HCT116 (cell line): ENCODE measurements around the gene TMEM51. TPM values are rescaled to one million over a fixed set of nuclear protein-coding genes. Genes with fewer than 3 reads are reported as not detected.

Experiments used
- ATAC-seq: fragments of 200-7000 bp; cut with Tn5 transposase; 2 replicates; pipeline ENCODE4 v1.9.1; 2020; ENCODE audit warnings: mild to moderate bottlenecking, moderate library complexity
- Bru-seq: library from RNA; stranded (reverse); fragments of 400-500 nt; gene quantifications from one replicate; lab custom pipeline; 2021; lab: Mats Ljungman, UMichigan
- BruChase-seq, 2 experiments: library from RNA; stranded (reverse); fragments of 400-500 nt; gene quantifications; one replicate each; lab custom pipeline; 2021; lab: Mats Ljungman, UMichigan
- BruUV-seq: library from RNA; stranded (reverse); fragments of 400-500 nt; replicated peaks from 2 replicates; lab custom pipeline; 2021; lab: Mats Ljungman, UMichigan
- CTCF ChIA-PET: fragments of 300-600 bp; sonication (Branson Sonifier 250); formaldehyde crosslinking; loops from one replicate; lab custom pipeline; 2021; ENCODE audit warnings: antibody characterized with exemption; lab: Charles Lee
- POLR2A ChIA-PET: fragments of 300-600, 350-600 bp; sonication (Branson Sonifier 250); formaldehyde crosslinking; loops from one replicate; lab custom pipeline; 2021; ENCODE audit warnings: antibody characterized with exemption; lab: Charles Lee
- RAD21 ChIA-PET, 2 experiments: fragments of 300-600 bp; sonication (Branson Sonifier 250); formaldehyde crosslinking; loops; one replicate each; lab custom pipeline; 2023; ENCODE audit warnings: low total read pairs in 2 of 2; ENCODE audit not compliant: uncharacterized antibody in 2 of 2, unreplicated experiment in 2 of 2, low non-redundant PET in 1 of 2; lab: Charles Lee
- DNase-seq: peaks from one replicate; pipeline ENCODE4 v3.0.0-alpha.2; 2010; ENCODE audit warnings: low read depth, low spot score
- H2AFZ ChIP-seq: fragments of 200-600 bp; shearing (Covaris generic), sonication (generic); 2 replicates; pipeline ENCODE4 v1.6.1; 2017; ENCODE audit warnings: low read depth, mixed run types, mixed read lengths, antibody characterized with exemption, low read length; ENCODE audit not compliant: poor library complexity, severe bottlenecking
- H3K27ac ChIP-seq: 2 replicates; pipeline ENCODE4 v1.5.1; 2012; ENCODE audit warnings: low read depth, low read length
- H3K27me3 ChIP-seq: fragments of 200-600 bp; sonication (generic); 2 replicates; pipeline ENCODE4 v1.6.1; 2016; ENCODE audit warnings: mixed run types, low read length, mixed read lengths; ENCODE audit not compliant: insufficient read depth
- H3K36me3 ChIP-seq, 2 experiments: fragments of 200-500 bp in 1 of 2; fragments of 200-600 bp in 1 of 2; sonication (Bioruptor generic) in 1 of 2; sonication (generic) in 1 of 2; 2 replicates each; pipeline versions ENCODE4 v1.5.1 to v1.6.1; 2014 to 2016; ENCODE audit warnings: low read length in 2 of 2, inconsistent platforms in 1 of 2, mixed read lengths in 1 of 2, mixed run types in 1 of 2; ENCODE audit not compliant: insufficient read depth in 2 of 2, control insufficient read depth in 1 of 2
- H3K4me1 ChIP-seq, 2 experiments: fragments of 200-600 bp in 1 of 2; sonication (generic) in 1 of 2; 2 replicates each; pipeline versions ENCODE4 v1.5.1 to v1.6.1; 2012 to 2017; ENCODE audit warnings: low read length in 2 of 2, inconsistent platforms in 1 of 2, mild to moderate bottlenecking in 1 of 2, mixed read lengths in 1 of 2, mixed run types in 1 of 2, moderate library complexity in 1 of 2; ENCODE audit not compliant: insufficient read depth in 2 of 2, control insufficient read depth in 1 of 2
- H3K4me2 ChIP-seq: fragments of 200-600 bp; sonication (generic); 2 replicates; pipeline ENCODE4 v1.6.1; 2017; ENCODE audit warnings: mixed run types, low read length, mixed read lengths
- H3K4me3 ChIP-seq, 2 experiments: fragments of 200-600 bp in 1 of 2; sonication (generic) in 1 of 2; replicated peaks in 1 of 2; 2 replicates each; pipeline ENCODE4 v1.5.1; 2011 to 2016; ENCODE audit warnings: low read length in 2 of 2, control low read depth in 1 of 2, low read depth in 1 of 2, mild to moderate bottlenecking in 1 of 2, mixed read lengths in 1 of 2, mixed run types in 1 of 2
- H3K79me2 ChIP-seq: fragments of 200-600 bp; sonication (generic); 2 replicates; pipeline ENCODE4 v1.6.1; 2017; ENCODE audit warnings: mild to moderate bottlenecking, mixed run types, low read length, moderate library complexity, mixed read lengths; ENCODE audit not compliant: insufficient read depth
- H3K9ac ChIP-seq: fragments of 200-600 bp; sonication (generic); 2 replicates; pipeline ENCODE4 v1.6.1; 2016; ENCODE audit warnings: low read length, mixed read lengths
- H3K9me2 ChIP-seq: fragments of 200-600 bp; sonication (generic), shearing (Covaris generic); 2 replicates; pipeline ENCODE4 v1.6.1; 2017; ENCODE audit warnings: mixed run types, mild to moderate bottlenecking, moderate library complexity; ENCODE audit not compliant: insufficient read depth
- H3K9me3 ChIP-seq, 2 experiments: fragments of 200-500 bp in 1 of 2; fragments of 200-600 bp in 1 of 2; sonication (Bioruptor generic) in 1 of 2; sonication (generic) in 1 of 2; 2 replicates each; pipeline ENCODE4 v1.6.1; 2014 to 2017; ENCODE audit warnings: low read length in 2 of 2, mixed read lengths in 2 of 2, inconsistent platforms in 1 of 2, low read depth in 1 of 2, mild to moderate bottlenecking in 1 of 2, mixed run types in 1 of 2, moderate library complexity in 1 of 2; ENCODE audit not compliant: control insufficient read depth in 1 of 2, insufficient read depth in 1 of 2
- H4K20me1 ChIP-seq: fragments of 200-600 bp; sonication (generic), shearing (Covaris generic); 2 replicates; pipeline ENCODE4 v1.6.1; 2017; ENCODE audit warnings: mixed run types, mild to moderate bottlenecking, moderate library complexity; ENCODE audit not compliant: insufficient read depth
- CBX3 ChIP-seq: IDR thresholded peaks from 2 replicates; pipeline ENCODE4 v1.6.1; 2012; ENCODE audit warnings: low read depth
- CEBPB ChIP-seq: IDR thresholded peaks from 2 replicates; pipeline ENCODE4 v1.6.1; 2012; ENCODE audit warnings: low read depth
- EGR1 ChIP-seq: IDR thresholded peaks from 2 replicates; pipeline ENCODE4 v1.6.1; 2012; ENCODE audit warnings: low read depth
- EZH2 ChIP-seq: fragments of 200-600 bp; sonication (generic); IDR thresholded peaks from 2 replicates; pipeline ENCODE4 v1.6.1; 2017; ENCODE audit warnings: antibody characterized with exemption, mixed run types
- FOSL1 ChIP-seq: IDR thresholded peaks from 2 replicates; pipeline ENCODE4 v1.6.1; 2012; ENCODE audit warnings: low read depth
- JUND ChIP-seq: IDR thresholded peaks from 2 replicates; pipeline ENCODE4 v1.6.1; 2012
- POLR2AphosphoS5 ChIP-seq: IDR thresholded peaks from 2 replicates; pipeline ENCODE4 v1.6.1; 2011; ENCODE audit warnings: mild to moderate bottlenecking, low read depth, low read length, moderate library complexity
- RAD21 ChIP-seq: IDR thresholded peaks from 2 replicates; pipeline ENCODE4 v1.6.1; 2012; ENCODE audit warnings: low read depth, mild to moderate bottlenecking
- SP1 ChIP-seq: IDR thresholded peaks from 2 replicates; pipeline ENCODE4 v1.6.1; 2012; ENCODE audit warnings: low read depth
- TCF7L2 ChIP-seq: IDR thresholded peaks from 2 replicates; pipeline ENCODE4 v1.7.0; 2011; ENCODE audit warnings: borderline replicate concordance, inconsistent platforms; ENCODE audit not compliant: insufficient read depth, insufficient read length; ENCODE audit errors: extremely low read depth
- YY1 ChIP-seq: IDR thresholded peaks from 2 replicates; pipeline ENCODE4 v1.6.1; 2011; ENCODE audit warnings: low read length, low read depth, moderate library complexity, mild to moderate bottlenecking; ENCODE audit not compliant: insufficient replicate concordance; ENCODE audit errors: extremely low read depth
- ZNF274 ChIP-seq: fragments of 200-500 bp; sonication (Bioruptor generic); IDR thresholded peaks from 2 replicates; pipeline ENCODE4 v1.6.1; 2014; ENCODE audit warnings: mild to moderate bottlenecking, low read depth, low read length, inconsistent platforms
- intact Hi-C: fragments of 100-400 bp; cut with micrococcal nuclease; formaldehyde crosslinking; loops from 2 replicates; pipeline ENCODE4 v1.10.0; 2022
- long read RNA-seq: library from polyadenylated mRNA; unstranded; transcript quantifications from one replicate; pipeline ENCODE4 v2.0.0, GENCODE V29; 2021; ENCODE audit not compliant: unreplicated experiment
- polyA plus RNA-seq: library from polyadenylated mRNA; unstranded; fragments of >200 nt; gene quantifications from 2 replicates; pipeline ENCODE4 v1.2.1, GENCODE V29; 2012; ENCODE audit warnings: missing spikeins
- total RNA-seq: library from RNA; stranded (reverse); gene quantifications from one replicate; pipeline ENCODE4 v1.2.1, GENCODE V29; 2021; ENCODE audit not compliant: unreplicated experiment
- TF ChIP-seq, protein P1 (sequence below): IDR thresholded peaks from 2 replicates; pipeline ENCODE4 v1.6.1; 2012
- TF ChIP-seq, protein P2 (sequence below): IDR thresholded peaks from 2 replicates; pipeline ENCODE4 v1.6.1; 2012; ENCODE audit warnings: low read depth
- TF ChIP-seq, protein P3 (sequence below), 3 experiments: fragments of 200-600 bp in 1 of 3; sonication (generic) in 1 of 3; IDR thresholded peaks in 2 of 3; conservative IDR thresholded peaks in 1 of 3; 2 replicates each; pipeline ENCODE4 v1.5.1; 2012 to 2017; ENCODE audit warnings: low read depth in 2 of 3, low read length in 2 of 3, antibody characterized with exemption in 1 of 3, borderline replicate concordance in 1 of 3, control low read depth in 1 of 3, mild to moderate bottlenecking in 1 of 3, mixed read lengths in 1 of 3, mixed run types in 1 of 3, moderate library complexity in 1 of 3; ENCODE audit not compliant: insufficient read depth in 1 of 3
- TF ChIP-seq, protein P4 (sequence below): IDR thresholded peaks from 2 replicates; pipeline ENCODE4 v1.6.1; 2012

TMEM51 gene, protein sequence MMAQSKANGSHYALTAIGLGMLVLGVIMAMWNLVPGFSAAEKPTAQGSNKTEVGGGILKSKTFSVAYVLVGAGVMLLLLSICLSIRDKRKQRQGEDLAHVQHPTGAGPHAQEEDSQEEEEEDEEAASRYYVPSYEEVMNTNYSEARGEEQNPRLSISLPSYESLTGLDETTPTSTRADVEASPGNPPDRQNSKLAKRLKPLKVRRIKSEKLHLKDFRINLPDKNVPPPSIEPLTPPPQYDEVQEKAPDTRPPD
- total RNA-seq: 16.6 TPM
- 20.3 and 22.4 TPM in 2 replicates for polyA plus RNA-seq
- Bru-seq, nascent RNA: percentile 70 among the genes with signal in this experiment
- percentile 68 among the genes with signal in this experiment for BruChase-seq, experiment 1, labeled RNA remaining after a 6-hour chase
- BruChase-seq, experiment 2, labeled RNA remaining after a 2-hour chase: percentile 69 among the genes with signal in this experiment
- long read RNA-seq, transcript TMEM51-203 (3 exons, 1,842 nt): major isoform, 9 of 24 reads
- long read RNA-seq, partial matches to known transcripts: 2 of 24 reads
- long read RNA-seq, other reads (novel, unspliced or antisense): 9 of 24 reads

DNA sequence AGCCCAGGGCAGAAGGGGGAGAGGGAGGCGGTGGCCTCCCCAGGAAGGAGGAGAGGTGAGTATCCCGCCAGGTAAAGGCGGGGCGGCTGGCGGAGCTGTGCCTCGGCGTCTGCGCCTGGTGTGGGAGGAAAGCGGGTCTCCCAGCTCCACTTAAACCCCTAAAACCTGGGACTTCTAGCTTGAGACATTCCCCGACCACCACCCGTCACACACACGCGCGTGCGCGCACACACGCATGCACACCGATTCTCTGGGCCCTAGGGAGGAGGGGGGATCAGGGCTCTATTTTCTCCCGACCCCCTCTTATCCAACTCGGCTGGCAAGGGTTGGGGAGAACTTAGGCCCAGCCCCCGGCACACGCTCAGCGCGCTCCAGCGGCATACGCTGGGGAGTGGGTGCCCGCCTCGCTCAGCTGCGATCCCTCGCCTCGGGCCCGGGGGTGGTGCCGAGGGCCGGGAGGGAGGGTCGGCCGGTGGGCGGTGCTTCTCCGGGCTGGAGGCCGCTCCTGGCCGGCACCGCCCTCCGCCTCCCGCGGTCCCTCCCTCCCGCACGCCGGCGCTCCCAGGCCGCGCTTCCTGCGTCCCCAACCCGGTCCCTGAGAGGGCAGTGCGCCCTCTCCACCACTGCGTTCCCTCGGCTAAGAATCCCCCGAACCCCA lies at the start of gene TMEM51:
TSS of gene TMEM51 (plus strand) at position 564 of the 658 bp plus-strand sequence. CDS start 61,341 bp downstream, outside the sequence.
- no peaks in the 10 kb centered on the region for H3K9me3 ChIP-seq
- ATAC-seq (peak; percentile 80), DNase-seq (no peak)
- H3K9me2 ChIP-seq: no peaks in the 10 kb centered on the region
- H3K27ac ChIP-seq: peak within 1 kb of the TSS; percentile 84
- peak within 1 kb of the TSS; percentile 80 for H3K9ac ChIP-seq
- ChIA-PET CTCF (interaction anchor here (0.7 to 4.1 kb wide), 14 partner anchors 11 to 170 kb away, joined by 3 to 26 read pairs (median 4); no protein-coding TSS in a partner anchor), RAD21 (interaction anchor here (1.0 to 1.5 kb wide), 3 partner anchors 20 to 119 kb away, joined by 3 to 4 read pairs (median 3); no protein-coding TSS in a partner anchor), POLR2A (interaction anchor here (1.2 kb wide), 2 partner anchors 21 to 127 kb away, joined by 4 to 5 read pairs; no protein-coding TSS in a partner anchor)
- H3K36me3 ChIP-seq: no peaks in the 10 kb centered on the region
- H3K27me3 ChIP-seq: no peaks in the 10 kb centered on the region
- intact Hi-C loops: loop anchor here (2.0 to 5.0 kb wide), 2 partner anchors 25 to 49 kb away; no protein-coding TSS in a partner anchor
- H2AFZ ChIP-seq: no peak within 1 kb of the TSS
- no peaks in the 10 kb centered on the region; the same call in 1 of the 2 replicates for H4K20me1 ChIP-seq
- peaks cover 8 to 34% of the 10 kb centered on the region in 2 experiments; a peak in 3 of 4 replicates for H3K4me1 ChIP-seq
- no TSS peak for BruUV-seq
- H3K4me2 ChIP-seq: peak within 1 kb of the TSS; percentile 98
- peaks cover 43% of the 10 kb centered on the region for H3K79me2 ChIP-seq
- H3K4me3 ChIP-seq: peak within 1 kb of the TSS; percentile 66 to 67
- TF ChIP-seq RAD21: no peak
- peak; percentile 6; the same call in 1 of the 2 replicates for TF ChIP-seq SP1
- no peak for TF ChIP-seq CEBPB
- no peak for TF ChIP-seq JUND
- TF ChIP-seq, protein P1, sequence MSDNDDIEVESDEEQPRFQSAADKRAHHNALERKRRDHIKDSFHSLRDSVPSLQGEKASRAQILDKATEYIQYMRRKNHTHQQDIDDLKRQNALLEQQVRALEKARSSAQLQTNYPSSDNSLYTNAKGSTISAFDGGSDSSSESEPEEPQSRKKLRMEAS: no peak; the same call in 1 of the 2 replicates
- no peak for TF ChIP-seq ZNF274
- TF ChIP-seq, protein P2, sequence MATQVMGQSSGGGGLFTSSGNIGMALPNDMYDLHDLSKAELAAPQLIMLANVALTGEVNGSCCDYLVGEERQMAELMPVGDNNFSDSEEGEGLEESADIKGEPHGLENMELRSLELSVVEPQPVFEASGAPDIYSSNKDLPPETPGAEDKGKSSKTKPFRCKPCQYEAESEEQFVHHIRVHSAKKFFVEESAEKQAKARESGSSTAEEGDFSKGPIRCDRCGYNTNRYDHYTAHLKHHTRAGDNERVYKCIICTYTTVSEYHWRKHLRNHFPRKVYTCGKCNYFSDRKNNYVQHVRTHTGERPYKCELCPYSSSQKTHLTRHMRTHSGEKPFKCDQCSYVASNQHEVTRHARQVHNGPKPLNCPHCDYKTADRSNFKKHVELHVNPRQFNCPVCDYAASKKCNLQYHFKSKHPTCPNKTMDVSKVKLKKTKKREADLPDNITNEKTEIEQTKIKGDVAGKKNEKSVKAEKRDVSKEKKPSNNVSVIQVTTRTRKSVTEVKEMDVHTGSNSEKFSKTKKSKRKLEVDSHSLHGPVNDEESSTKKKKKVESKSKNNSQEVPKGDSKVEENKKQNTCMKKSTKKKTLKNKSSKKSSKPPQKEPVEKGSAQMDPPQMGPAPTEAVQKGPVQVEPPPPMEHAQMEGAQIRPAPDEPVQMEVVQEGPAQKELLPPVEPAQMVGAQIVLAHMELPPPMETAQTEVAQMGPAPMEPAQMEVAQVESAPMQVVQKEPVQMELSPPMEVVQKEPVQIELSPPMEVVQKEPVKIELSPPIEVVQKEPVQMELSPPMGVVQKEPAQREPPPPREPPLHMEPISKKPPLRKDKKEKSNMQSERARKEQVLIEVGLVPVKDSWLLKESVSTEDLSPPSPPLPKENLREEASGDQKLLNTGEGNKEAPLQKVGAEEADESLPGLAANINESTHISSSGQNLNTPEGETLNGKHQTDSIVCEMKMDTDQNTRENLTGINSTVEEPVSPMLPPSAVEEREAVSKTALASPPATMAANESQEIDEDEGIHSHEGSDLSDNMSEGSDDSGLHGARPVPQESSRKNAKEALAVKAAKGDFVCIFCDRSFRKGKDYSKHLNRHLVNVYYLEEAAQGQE: no peak
- no peak for TF ChIP-seq FOSL1
- TF ChIP-seq, protein P3, sequence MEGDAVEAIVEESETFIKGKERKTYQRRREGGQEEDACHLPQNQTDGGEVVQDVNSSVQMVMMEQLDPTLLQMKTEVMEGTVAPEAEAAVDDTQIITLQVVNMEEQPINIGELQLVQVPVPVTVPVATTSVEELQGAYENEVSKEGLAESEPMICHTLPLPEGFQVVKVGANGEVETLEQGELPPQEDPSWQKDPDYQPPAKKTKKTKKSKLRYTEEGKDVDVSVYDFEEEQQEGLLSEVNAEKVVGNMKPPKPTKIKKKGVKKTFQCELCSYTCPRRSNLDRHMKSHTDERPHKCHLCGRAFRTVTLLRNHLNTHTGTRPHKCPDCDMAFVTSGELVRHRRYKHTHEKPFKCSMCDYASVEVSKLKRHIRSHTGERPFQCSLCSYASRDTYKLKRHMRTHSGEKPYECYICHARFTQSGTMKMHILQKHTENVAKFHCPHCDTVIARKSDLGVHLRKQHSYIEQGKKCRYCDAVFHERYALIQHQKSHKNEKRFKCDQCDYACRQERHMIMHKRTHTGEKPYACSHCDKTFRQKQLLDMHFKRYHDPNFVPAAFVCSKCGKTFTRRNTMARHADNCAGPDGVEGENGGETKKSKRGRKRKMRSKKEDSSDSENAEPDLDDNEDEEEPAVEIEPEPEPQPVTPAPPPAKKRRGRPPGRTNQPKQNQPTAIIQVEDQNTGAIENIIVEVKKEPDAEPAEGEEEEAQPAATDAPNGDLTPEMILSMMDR (IDR thresholded peaks at IDR 0.05 in 2 of 3, conservative IDR thresholded peaks at IDR 0.05 in 1 of 3; ENCODE audit: borderline replicate concordance in 1 of 3, insufficient read depth in 1 of 3, low read depth in 2 of 3, low read length in 2 of 3): no peak
- TF ChIP-seq, protein P4, sequence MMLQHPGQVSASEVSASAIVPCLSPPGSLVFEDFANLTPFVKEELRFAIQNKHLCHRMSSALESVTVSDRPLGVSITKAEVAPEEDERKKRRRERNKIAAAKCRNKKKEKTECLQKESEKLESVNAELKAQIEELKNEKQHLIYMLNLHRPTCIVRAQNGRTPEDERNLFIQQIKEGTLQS: no peak
- no peak for TF ChIP-seq YY1
- TF ChIP-seq TCF7L2: no peak
- peak; percentile 81; the same call in 1 of the 2 replicates for TF ChIP-seq POLR2AphosphoS5
- TF ChIP-seq CBX3: 0 out of 2 replicates have a peak, but pooled peaks have one; percentile 46
- TF ChIP-seq EZH2: no peak
- TF ChIP-seq EGR1: no peak
